Heart left ventricle (tissue), 16 donors: ENCODE measurements around the gene HTRA3. TPM values are rescaled to one million over a fixed set of nuclear protein-coding genes. Genes with fewer than 3 reads are reported as not detected.

ENCODE experiments used
- ATAC-seq, 4 donors: fragments of 200-7000 bp; cut with Tn5 transposase; one replicate each; pipeline ENCODE4 v1.9.1; 2020 to 2022; ENCODE audit warnings: moderate library complexity in 4 of 4, mild to moderate bottlenecking in 3 of 4, moderate number of reproducible peaks in 1 of 4
- DNase-seq, 5 donors: peaks; one replicate each; pipeline ENCODE4 v3.0.0-alpha.2; 2020
- H3K27ac ChIP-seq, 12 donors: fragments of 200-600 bp; sonication (generic) in 4 of 12; one replicate each; pipeline versions ENCODE4 v1.5.0 to v1.8.0; 2016 to 2022; ENCODE audit warnings: mild to moderate bottlenecking in 2 of 12
- H3K27me3 ChIP-seq, 9 donors: fragments of 200-600 bp; sonication (generic) in 2 of 9; one replicate each; pipeline versions ENCODE4 v1.5.1 to v1.8.0; 2016 to 2022; ENCODE audit warnings: mild to moderate bottlenecking in 3 of 9
- H3K36me3 ChIP-seq, 9 donors: fragments of 200-600 bp; sonication (generic) in 2 of 9; one replicate each; pipeline versions ENCODE4 v1.5.0 to v1.8.0; 2018 to 2022; ENCODE audit warnings: mild to moderate bottlenecking in 2 of 9
- H3K4me1 ChIP-seq, 12 donors: fragments of 200-600 bp; sonication (generic) in 4 of 12; one replicate each; pipeline versions ENCODE4 v1.5.0 to v1.8.0; 2016 to 2022; ENCODE audit warnings: mild to moderate bottlenecking in 3 of 12
- H3K4me3 ChIP-seq, 12 donors: fragments of 200-600 bp; sonication (generic) in 4 of 12; one replicate each; pipeline versions ENCODE4 v1.5.0 to v1.8.0; 2017 to 2022; ENCODE audit warnings: mild to moderate bottlenecking in 9 of 12, moderate library complexity in 4 of 12
- H3K9me3 ChIP-seq, 12 donors: fragments of 200-600 bp; sonication (generic) in 4 of 12; one replicate each; pipeline versions ENCODE4 v1.5.0 to v1.8.0; 2016 to 2022; ENCODE audit warnings: mild to moderate bottlenecking in 1 of 12
- POLR2A ChIP-seq, 2 donors: fragments of 450-650 bp; IDR thresholded peaks; one replicate each; pipeline ENCODE4 v1.6.1; 2017; ENCODE audit warnings: antibody characterized with exemption in 2 of 2, mild to moderate bottlenecking in 2 of 2, moderate library complexity in 2 of 2
- WGBS, 4 donors: extraction: QIAGEN DNeasy Blood & Tissue Kit in 2 of 4; methylation state at CpG; one replicate each; pipeline versions ENCODE4 v1.1.5 to v1.1.7; 2013 to 2018; 5-methylcytosine and 5-hydroxymethylcytosine counted together
- intact Hi-C, 10 donors: fragments of 100-400 bp; cut with DNase I; formaldehyde crosslinking; loops; one replicate each; pipeline versions ENCODE4 v1.11.1 to v1.14.2; 2022
- polyA plus RNA-seq, 2 donors: library from polyadenylated mRNA; stranded (reverse); fragments of 200-250 nt; gene quantifications; one replicate each; pipeline ENCODE4 v1.2.3, GENCODE V29; 2013
- total RNA-seq, 9 donors: library from RNA; depleted of rRNA in 2 of 9; stranded (reverse); fragments of >200 nt in 2 of 9; fragmentation: NEBNext Ultra II Directional in 3 of 9; extraction: Animal tissue kit (Norgen Biotek cat#: 25700) in 3 of 9; gene quantifications; one replicate each; pipeline versions ENCODE4 v1.1.0 to v1.2.4, GENCODE V29; 2016 to 2023
- TF ChIP-seq, protein P1 (sequence below), 12 donors: fragments of 200-600 bp; sonication (generic) in 4 of 12; IDR thresholded peaks; one replicate each; pipeline versions ENCODE4 v1.5.0 to v1.8.0; 2018 to 2022; ENCODE audit warnings: antibody characterized with exemption in 12 of 12, mild to moderate bottlenecking in 5 of 12
- donor health status: ischemic (EF 13 %, LVEDD 7.1; RV severe dilation, severe dysfunction).
- donor health status: healthy with polysubstance abuse.
- donor health status: DM: no; HTN: yes; CAD: no.
- donor health status: DM: no; HTN: no; CAD: no.
- donor health status: ischemic (EF 25% LVEDD 6.9; RV normal size, moderate dysfunction).
- donor health status: ischemic (EF 25% LVEDD 5.7; RV mildly dilated, moderate dysfunction).
- donor health status: healthy.
- donor health status: DM: yes; HTN: yes; CAD: no.
- donor health status: ischemic (EF 35%, LVEDD 5.7; RV mildly dilated, moderate dysfunction).
- donor health status: nonischemic (EF 11% LVEDD 7.7; RV severe dilation, severe dysfunction).
- donor health status: DM: yes; HTN: yes; CAD: no.
- donor health status: PGD.
- donor health status: ischemic (EF 29% LVEDD 5.4; RV normal size, mild dysfunction).
- donor health status: nonischemic (EF 23%, LVEDD 6.1; RV moderate dilation, normal function).

Gene HTRA3
- total and polyA plus RNA-seq, 11 donors, result 26.8 to 84.6 (median 50.1) TPM

DNA sequence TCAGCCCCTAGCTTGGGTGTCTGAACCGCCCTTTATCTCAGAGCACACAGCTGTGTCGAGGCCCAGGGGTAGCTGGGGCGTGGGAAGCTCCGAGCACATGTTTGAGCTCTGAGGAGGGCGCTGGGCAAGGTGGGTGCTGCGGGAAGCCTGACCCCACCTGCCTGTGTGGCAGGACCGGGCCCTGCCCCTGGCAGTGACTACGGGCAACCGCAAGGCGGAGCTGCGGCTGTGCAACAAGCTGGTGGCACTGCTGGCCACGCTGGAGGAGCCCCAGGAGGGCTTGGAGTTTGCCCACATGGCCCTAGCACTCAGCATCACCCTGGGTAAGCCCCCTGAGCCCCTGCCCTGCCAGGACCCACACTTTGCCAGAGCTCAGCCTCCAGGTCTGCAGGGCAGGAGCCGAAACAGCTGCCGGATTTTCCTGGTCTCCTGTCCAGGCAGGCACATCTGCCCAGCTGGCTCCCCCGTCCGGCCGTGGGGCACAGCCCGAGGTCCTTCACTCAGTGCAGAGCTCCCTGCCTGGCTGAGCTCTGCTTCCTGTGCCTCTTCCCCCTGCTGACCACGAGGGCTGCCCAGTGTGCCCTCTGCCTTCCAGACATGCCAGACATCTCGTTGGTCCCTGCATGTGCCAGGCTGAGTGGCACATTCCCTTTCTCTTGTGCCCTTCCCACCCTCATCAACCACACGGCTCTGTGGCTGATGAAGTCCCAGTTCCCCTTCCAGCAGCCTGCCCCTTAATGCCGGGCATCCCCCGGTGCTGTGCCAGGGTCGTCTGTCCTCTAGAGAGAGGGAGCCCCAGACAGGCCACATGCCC lies 33.2 kb upstream of the HTRA3 start:
- WGBS, 4 donors, result 85 to 95% (median 91%) methylated on average over 10 to 24 of the region's 24 CpGs
- ATAC-seq (peak in 1 of 4 donors; percentile 21), DNase-seq (no peak)
- Histone ChIP-seq H3K9me3 (no peaks in the 10 kb centered on the region), H3K4me3 (no peak overlapping the region), H3K4me1 (no peaks in the 10 kb centered on the region), H3K27me3 (no peaks in the 10 kb centered on the region), H3K27ac (no peak overlapping the region), H3K36me3 (peaks cover 0 to 86% (median 24%) of the 10 kb centered on the region in 9 donors)
- no peak for TF ChIP-seq POLR2A (IDR thresholded peaks at IDR 0.05)
- intact Hi-C loops, result loop anchor here in 2 of 10 donors (5.0 kb wide), 1 partner anchor 59 kb away; no protein-coding TSS in a partner anchor

DNA sequence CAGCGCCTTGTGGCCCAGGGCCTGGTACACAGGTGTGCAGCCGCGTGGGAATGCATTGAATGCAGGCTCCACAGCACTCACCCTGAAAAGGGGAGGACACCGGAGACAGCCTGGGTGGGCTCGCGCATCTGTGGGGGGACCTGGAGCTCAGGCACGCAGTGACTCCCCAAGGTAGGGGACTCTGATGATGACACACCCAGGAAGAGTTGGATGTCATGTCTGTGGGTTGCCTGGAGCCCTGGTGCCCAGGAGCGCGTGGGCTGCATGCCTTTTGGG lies 32.7 kb upstream of the HTRA3 start:
- Histone ChIP-seq H3K4me3 (no peak overlapping the region), H3K27me3 (no peaks in the 10 kb centered on the region), H3K9me3 (no peaks in the 10 kb centered on the region), H3K4me1 (peaks cover 0 to 1% (median 0%) of the 10 kb centered on the region in 12 donors), H3K27ac (no peak overlapping the region), H3K36me3 (peaks cover 0 to 85% (median 24%) of the 10 kb centered on the region in 9 donors)
- WGBS, 4 donors, result 93 to 98% (median 94%) methylated on average over 8 to 9 of the region's 9 CpGs
- intact Hi-C loops, result loop anchor here in 2 of 10 donors (5.0 kb wide), 1 partner anchor 60 kb away; no protein-coding TSS in a partner anchor
- DNase-seq (no peak), ATAC-seq (no peak)
- TF ChIP-seq, protein P1, sequence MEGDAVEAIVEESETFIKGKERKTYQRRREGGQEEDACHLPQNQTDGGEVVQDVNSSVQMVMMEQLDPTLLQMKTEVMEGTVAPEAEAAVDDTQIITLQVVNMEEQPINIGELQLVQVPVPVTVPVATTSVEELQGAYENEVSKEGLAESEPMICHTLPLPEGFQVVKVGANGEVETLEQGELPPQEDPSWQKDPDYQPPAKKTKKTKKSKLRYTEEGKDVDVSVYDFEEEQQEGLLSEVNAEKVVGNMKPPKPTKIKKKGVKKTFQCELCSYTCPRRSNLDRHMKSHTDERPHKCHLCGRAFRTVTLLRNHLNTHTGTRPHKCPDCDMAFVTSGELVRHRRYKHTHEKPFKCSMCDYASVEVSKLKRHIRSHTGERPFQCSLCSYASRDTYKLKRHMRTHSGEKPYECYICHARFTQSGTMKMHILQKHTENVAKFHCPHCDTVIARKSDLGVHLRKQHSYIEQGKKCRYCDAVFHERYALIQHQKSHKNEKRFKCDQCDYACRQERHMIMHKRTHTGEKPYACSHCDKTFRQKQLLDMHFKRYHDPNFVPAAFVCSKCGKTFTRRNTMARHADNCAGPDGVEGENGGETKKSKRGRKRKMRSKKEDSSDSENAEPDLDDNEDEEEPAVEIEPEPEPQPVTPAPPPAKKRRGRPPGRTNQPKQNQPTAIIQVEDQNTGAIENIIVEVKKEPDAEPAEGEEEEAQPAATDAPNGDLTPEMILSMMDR (IDR thresholded peaks at IDR 0.05), result no peak
- TF ChIP-seq POLR2A (IDR thresholded peaks at IDR 0.05), result no peak

DNA sequence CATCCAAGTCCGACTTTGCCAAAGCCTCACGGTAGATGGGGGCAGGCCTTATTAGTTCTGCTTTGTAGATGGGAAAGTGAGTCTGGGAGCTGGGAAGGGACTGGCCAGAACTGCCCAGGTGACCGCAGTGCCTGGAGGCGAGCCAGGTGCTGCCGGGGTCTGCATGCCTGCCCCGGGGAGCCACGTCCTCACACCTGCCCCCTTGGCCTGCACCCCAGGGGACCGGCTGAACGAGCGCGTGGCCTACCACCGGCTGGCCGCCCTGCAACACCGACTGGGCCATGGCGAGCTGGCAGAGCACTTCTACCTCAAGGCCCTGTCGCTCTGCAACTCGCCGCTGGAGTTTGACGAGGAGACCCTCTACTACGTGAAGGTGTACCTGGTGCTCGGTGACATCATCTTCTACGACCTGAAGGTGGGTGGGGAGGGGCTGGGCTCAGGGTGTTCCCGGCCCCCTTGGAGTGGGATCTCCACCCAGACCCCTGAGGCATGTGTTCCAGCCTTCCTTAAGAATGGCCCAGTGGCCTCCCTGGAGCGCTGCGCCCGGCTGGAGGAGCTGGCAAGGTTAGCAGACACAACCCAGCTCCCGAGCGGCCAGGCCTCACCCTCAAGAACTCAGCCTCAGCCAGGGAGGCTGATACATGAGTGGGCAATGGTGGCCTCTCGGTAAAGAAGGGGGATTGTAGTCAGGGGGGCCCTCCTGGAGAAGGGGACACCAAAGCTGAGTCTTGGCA lies 32.1 kb upstream of the HTRA3 start:
- ATAC-seq (no peak), DNase-seq (no peak)
- intact Hi-C loops, result loop anchor here in 2 of 10 donors (5.0 kb wide), 1 partner anchor 60 kb away; no protein-coding TSS in a partner anchor
- Histone ChIP-seq H3K36me3 (peaks cover 0 to 85% (median 24%) of the 10 kb centered on the region in 9 donors), H3K27me3 (no peaks in the 10 kb centered on the region), H3K4me1 (peaks cover 0 to 7% (median 2%) of the 10 kb centered on the region in 12 donors), H3K27ac (no peak overlapping the region), H3K4me3 (no peak overlapping the region), H3K9me3 (no peaks in the 10 kb centered on the region)
- WGBS, 4 donors, result 92 to 96% (median 95%) methylated on average over 20 to 29 of the region's 29 CpGs
- TF ChIP-seq POLR2A (IDR thresholded peaks at IDR 0.05), result no peak
- TF ChIP-seq, protein P1 (IDR thresholded peaks at IDR 0.05), result no peak

GRCh38 chr4:8238036-8238511 lies 31.5 kb upstream of the HTRA3 start:
- WGBS, 4 donors, result 73 to 89% (median 79%) methylated on average over 7 to 14 of the region's 14 CpGs
- Histone ChIP-seq H3K27ac (no peak overlapping the region), H3K9me3 (no peaks in the 10 kb centered on the region), H3K4me3 (no peak overlapping the region), H3K36me3 (peaks cover 0 to 84% (median 22%) of the 10 kb centered on the region in 9 donors), H3K4me1 (peaks cover 0 to 13% (median 8%) of the 10 kb centered on the region in 12 donors), H3K27me3 (no peaks in the 10 kb centered on the region)
- no peak for TF ChIP-seq POLR2A (IDR thresholded peaks at IDR 0.05)
- TF ChIP-seq, protein P1 (IDR thresholded peaks at IDR 0.05), result no peak
- intact Hi-C loops, result loop anchor here in 2 of 10 donors (5.0 kb wide), 1 partner anchor 61 kb away; no protein-coding TSS in a partner anchor
- DNase-seq (no peak), ATAC-seq (no peak)
